HG03066 (cell line): ENCODE data around the gene MBD6.
"Not testable (repeated sequence)": the region's sequence is repeated elsewhere in the genome, so short reads cannot be mapped to it uniquely, and the experiment has no call there.

ENCODE experiments used
- ATAC-seq: cut with Tn5 transposase; IDR thresholded peaks from one replicate; pipeline ENCODE4 v1.9.1; 2021; ENCODE audit warnings: low read depth; ENCODE audit not compliant: unreplicated experiment

Gene MBD6

DNA sequence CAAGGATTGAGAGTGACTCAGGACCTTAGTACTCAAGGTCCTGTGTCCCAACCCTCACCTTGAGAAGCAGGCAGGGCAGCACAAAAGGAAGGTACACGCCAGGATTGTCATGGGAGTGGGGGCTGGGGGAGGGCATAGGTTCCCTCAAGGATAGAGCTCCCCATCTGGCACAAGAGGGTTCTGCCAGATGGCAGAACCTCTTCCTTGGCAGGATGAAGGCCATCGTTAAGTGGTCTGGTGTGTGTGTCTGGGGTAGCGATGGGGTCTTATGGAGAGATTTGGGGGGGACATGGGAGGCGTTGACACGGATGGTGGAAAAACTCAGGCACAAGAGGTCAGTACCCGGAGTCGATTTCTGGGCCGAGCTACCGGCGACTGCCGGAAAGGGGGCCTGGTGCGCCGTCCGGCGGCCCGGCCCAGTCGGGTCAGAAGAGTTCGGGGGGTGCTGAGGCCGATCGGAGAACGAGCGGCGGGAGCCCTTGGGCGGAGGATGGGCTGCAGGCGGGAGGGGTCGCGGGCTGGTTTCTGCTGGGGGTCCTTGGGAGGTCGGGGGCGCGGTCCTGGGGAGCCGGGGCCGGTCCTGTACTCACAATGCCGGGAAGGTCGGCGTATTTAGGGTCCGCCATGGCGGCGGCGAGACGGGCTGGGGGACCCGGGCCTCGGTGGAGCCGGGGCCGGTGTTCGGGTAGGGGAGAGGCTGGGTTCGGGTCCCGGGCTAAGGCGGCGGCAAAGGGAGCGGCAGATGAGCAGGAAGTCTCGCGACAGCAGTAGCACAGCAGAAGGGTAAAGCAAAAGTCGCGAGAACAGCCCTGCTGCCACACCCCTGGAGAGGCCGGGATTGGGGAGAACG is 24.0 kb downstream of the MBD6 start, which contains the start of gene DCTN2:
TSS of gene DCTN2 (minus strand) at position 755 of the 850 bp plus-strand sequence. CDS start at position 626, 129 bp downstream.
- ATAC-seq, result peak; percentile 99

- ATAC-seq, result no peak
Observed at GRCh38 chr12:57547288-57548012, 24.8 kb downstream of the MBD6 start.

DNA sequence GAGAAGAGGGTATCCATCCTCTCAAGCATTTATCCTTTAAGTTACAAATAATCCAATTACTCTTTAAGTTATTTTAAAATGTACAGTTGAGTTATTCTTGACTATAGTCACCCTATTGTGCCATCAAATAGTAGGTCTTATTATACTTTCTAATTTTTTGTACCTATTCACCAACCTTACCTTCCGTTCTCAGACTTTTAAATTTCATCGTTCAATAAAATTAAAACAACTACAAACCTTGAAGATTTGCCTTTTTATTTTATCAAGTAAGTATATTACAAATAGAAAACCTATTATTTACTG is 25.3 kb downstream of the MBD6 start:
- no peak for ATAC-seq

DNA sequence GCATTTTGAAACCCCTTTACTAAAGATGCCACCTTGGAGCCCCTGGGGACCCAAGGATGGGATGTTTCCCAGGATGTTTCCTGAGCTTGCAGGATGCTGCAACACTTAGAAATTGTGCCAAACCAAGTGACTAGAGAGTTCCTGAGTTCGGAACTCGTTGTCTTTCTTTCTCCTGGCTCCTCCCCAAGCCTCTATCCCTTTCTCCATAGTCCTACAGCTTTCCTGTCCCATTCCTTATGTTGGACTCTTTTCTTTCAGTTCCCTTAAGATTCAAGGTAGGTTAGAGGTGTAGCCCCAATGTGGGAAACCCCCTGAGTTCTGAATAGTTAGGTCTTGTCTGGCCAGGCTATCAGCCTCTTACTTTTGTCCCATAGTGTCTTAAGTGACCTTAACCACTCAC is 25.9 kb downstream of the MBD6 start:
- ATAC-seq, result no peak

DNA sequence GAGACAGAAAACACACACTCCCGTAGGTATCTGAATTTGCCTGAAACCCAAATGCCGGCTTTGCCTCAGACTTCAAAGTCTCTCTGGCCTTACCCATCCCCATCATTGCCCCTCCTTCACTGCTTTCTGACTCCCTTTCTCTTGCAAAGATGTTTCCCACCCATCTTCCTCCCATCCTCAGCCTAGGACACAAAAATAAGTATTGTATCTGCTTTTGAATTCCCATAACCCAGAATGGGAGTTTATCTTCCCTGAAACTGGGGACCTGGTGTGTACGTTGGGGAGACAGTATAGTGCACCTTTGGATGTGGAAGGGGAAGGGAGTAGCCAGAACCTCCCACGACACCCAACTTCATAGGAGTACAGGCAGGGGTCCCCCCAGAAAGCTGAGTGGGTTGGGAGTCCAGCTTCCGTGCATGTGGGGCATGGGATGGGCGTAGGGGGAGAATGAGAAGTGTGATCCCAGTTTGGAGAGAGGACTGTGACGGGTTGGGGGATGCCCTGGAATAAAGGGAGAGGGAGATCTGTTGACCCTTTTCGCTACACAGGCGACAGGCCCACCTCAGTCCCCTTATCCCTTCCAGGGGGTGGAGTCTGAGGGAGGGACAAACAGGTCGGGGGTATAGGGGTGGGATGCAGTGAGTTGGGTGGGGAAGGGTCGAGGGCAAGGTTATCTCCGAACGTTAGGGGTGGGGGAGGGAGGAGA is 26.7 kb downstream of the MBD6 start:
- no peak for ATAC-seq

GRCh38 chr12:57549909-57550640 is 27.5 kb downstream of the MBD6 start, which contains the start of gene KIF5A:
KIF5A (plus strand) TSS chr12:57550044; CDS start chr12:57550272, 228 bp downstream.
- ATAC-seq, result no peak

- no peak for ATAC-seq
Observed at GRCh38 chr12:57550641-57551549, 28.3 kb downstream of the MBD6 start.

DNA sequence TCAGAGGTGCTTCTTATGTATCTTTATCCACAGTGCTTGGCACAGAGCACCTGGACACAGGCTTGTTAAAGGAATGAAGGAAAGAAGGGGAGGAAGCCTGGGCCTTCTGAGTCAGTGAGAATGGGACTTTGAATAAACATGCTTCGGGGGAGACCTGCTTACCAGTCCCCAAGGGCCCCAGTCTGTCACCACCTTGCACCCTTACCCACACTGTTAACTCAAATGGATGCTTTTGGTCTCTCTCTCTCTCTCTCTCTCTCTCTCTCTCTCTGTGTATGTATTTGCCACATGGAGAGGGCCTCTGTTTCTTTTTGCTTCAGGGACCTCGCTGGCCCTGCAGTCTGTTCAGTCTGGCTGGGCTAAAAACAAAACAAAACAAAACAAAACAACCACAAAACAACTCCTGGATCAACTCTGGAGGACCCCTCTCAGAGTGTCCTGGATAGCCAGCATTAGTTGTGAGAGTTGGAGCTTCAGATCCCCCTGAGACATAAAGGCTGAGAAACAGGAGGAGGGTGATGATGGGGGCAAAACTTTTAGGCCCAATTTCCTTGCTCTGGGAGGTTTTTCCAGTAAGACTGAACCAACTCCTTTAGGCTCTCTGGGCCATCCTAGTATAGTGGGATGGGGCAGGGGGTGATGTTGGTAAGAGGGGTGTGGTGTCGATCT is 29.1 kb downstream of the MBD6 start:
- no peak for ATAC-seq

DNA sequence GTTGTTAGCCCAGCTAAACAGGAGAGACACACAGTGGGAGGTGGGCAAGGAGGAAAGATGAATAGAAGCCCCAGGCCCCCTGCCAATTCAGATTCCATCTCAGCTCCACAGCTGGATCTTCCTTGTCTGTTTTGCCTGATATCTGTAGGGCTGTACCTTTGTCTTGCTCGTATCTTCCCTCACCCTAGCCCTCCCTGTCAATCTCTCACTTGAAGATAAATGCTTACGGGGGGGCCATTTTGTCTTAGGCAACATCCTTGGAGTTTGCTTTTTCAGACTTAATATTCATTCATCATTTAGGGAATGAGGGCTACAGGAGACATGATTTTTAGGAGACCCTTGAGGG is 29.7 kb downstream of the MBD6 start:
- ATAC-seq, result no peak

DNA sequence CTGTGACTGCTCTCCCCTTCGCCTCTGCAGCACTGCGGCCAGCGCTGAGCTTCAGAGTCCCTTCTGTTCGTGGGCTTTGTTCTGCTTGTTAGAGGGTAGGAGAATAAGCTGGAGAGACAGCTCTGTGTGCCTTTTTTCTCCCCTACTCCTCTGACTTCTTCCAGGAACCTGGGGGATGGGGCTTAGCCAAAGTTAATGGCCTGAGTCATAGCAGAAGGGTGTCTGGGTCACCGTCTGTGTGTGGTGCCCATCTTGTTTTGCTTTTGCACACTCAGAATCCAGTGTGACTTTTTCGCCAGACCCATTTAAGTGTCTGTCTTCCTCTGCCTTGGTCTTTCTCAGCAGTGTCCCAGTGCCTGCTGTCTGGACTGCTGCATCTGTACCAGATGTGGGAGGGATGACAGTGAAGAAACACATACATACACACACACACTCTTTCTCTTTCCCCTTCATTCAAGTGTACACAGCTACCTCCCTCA is 30.2 kb downstream of the MBD6 start:
- no peak for ATAC-seq

- ATAC-seq, result no peak
Observed at GRCh38 chr12:57553343-57554202, 30.9 kb downstream of the MBD6 start.

- no peak for ATAC-seq
Observed at GRCh38 chr12:57554453-57554852, 31.8 kb downstream of the MBD6 start.

- no peak for ATAC-seq
Observed at GRCh38 chr12:57554897-57555296, 32.3 kb downstream of the MBD6 start.

GRCh38 chr12:57558864-57559263 is 36.2 kb downstream of the MBD6 start:
- no peak for ATAC-seq

- ATAC-seq, result no peak
Observed at GRCh38 chr12:57560516-57560915, 37.9 kb downstream of the MBD6 start.

DNA sequence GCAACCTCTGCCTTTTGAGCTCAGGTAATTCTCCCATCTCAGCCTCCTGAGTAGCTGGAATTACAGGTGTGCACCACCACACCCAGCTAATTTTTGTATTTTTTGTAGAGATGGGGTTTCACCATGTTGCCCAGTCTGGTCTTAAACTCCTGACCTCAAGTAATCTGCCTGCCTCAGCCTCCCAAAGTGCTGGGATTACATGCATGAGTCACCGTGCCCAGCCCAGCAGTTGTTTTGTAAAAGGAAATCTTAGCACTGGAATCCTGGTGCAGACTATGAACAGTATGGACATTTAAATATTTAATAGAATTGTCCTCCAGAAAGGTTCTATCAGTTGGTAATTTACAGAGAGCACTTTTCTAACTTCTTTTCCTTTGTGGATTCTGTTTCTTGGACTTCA is 38.5 kb downstream of the MBD6 start:
- ATAC-seq, result not testable (repeated sequence)

DNA sequence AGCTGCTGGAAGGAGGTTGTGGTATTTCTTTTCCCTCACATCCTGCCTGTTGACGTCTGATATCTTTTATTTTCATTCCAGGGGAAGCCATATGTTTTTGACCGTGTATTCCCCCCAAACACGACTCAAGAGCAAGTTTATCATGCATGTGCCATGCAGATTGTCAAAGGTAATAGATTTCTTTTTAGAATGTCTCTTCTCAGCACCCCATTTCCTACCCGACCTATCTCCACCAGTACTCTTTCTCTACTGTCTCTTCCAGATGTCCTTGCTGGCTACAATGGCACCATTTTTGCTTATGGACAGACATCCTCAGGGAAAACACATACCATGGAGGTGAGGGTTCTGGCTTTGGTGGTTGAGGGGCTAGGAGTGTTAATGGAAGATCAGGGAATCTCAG is 40.7 kb downstream of the MBD6 start:
- no peak for ATAC-seq

- ATAC-seq, result no peak
Observed at GRCh38 chr12:57564178-57564740, 41.6 kb downstream of the MBD6 start.
